ENCODE data around the gene IFNK. TPM values are rescaled to one million over a fixed set of nuclear protein-coding genes. Genes with fewer than 3 reads are reported as not detected.
A peak's percentile ranks its signal among the peaks of the same experiment; 100 is the strongest.

IFNK gene
- total RNA-seq, 2 donors from 2014 or later: not detected

DNA sequence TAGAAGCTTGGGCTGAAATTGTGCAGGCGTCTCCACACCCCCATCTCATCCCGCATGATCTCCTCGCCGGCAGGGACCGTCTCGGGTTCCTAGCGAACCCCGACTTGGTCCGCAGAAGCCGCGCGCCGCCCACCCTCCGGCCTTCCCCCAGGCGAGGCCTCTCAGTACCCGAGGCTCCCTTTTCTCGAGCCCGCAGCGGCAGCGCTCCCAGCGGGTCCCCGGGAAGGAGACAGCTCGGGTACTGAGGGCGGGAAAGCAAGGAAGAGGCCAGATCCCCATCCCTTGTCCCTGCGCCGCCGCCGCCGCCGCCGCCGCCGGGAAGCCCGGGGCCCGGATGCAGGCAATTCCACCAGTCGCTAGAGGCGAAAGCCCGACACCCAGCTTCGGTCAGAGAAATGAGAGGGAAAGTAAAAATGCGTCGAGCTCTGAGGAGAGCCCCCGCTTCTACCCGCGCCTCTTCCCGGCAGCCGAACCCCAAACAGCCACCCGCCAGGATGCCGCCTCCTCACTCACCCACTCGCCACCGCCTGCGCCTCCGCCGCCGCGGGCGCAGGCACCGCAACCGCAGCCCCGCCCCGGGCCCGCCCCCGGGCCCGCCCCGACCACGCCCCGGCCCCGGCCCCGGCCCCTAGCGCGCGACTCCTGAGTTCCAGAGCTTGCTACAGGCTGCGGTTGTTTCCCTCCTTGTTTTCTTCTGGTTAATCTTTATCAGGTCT lies 49.0 kb downstream of the IFNK start, which contains the start of gene C9orf72:
Gene C9orf72 (minus strand): TSS at position 564 of the 716 bp plus-strand sequence. CDS start 6,361 bp downstream, outside the sequence.
- H3K4me1 ChIP-seq (replicated peaks): no peaks in the 10 kb centered on the region
- peak; percentile 82 for DNase-seq (ENCODE audit: low spot score)
- H3K27ac ChIP-seq: peak within 1 kb of the TSS; percentile 99
- 1% methylated on average over 55 of the region's 72 CpGs for WGBS
- TF ChIP-seq POLR2A (IDR thresholded peaks at IDR 0.05) (peak; percentile 90), POLR2AphosphoS5 (IDR thresholded peaks at IDR 0.05) (no peak)
- TF ChIP-seq, protein P1, sequence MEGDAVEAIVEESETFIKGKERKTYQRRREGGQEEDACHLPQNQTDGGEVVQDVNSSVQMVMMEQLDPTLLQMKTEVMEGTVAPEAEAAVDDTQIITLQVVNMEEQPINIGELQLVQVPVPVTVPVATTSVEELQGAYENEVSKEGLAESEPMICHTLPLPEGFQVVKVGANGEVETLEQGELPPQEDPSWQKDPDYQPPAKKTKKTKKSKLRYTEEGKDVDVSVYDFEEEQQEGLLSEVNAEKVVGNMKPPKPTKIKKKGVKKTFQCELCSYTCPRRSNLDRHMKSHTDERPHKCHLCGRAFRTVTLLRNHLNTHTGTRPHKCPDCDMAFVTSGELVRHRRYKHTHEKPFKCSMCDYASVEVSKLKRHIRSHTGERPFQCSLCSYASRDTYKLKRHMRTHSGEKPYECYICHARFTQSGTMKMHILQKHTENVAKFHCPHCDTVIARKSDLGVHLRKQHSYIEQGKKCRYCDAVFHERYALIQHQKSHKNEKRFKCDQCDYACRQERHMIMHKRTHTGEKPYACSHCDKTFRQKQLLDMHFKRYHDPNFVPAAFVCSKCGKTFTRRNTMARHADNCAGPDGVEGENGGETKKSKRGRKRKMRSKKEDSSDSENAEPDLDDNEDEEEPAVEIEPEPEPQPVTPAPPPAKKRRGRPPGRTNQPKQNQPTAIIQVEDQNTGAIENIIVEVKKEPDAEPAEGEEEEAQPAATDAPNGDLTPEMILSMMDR (IDR thresholded peaks at IDR 0.05): peak in 1 of 4 experiments; percentile 11
- H3K36me3 ChIP-seq: no peaks in the 10 kb centered on the region
- H3K9me3 ChIP-seq: no peaks in the 10 kb centered on the region
- H3K4me3 ChIP-seq: peak within 1 kb of the TSS; percentile 69 to 75
- intact Hi-C loops (cut with DNase I): loop anchor here (5.0 kb wide), 1 partner anchor 681 kb away; the partner anchor contains the start of gene CAAP1
- no peaks in the 10 kb centered on the region for H3K27me3 ChIP-seq (replicated peaks; ENCODE audit: insufficient read depth)

DNA sequence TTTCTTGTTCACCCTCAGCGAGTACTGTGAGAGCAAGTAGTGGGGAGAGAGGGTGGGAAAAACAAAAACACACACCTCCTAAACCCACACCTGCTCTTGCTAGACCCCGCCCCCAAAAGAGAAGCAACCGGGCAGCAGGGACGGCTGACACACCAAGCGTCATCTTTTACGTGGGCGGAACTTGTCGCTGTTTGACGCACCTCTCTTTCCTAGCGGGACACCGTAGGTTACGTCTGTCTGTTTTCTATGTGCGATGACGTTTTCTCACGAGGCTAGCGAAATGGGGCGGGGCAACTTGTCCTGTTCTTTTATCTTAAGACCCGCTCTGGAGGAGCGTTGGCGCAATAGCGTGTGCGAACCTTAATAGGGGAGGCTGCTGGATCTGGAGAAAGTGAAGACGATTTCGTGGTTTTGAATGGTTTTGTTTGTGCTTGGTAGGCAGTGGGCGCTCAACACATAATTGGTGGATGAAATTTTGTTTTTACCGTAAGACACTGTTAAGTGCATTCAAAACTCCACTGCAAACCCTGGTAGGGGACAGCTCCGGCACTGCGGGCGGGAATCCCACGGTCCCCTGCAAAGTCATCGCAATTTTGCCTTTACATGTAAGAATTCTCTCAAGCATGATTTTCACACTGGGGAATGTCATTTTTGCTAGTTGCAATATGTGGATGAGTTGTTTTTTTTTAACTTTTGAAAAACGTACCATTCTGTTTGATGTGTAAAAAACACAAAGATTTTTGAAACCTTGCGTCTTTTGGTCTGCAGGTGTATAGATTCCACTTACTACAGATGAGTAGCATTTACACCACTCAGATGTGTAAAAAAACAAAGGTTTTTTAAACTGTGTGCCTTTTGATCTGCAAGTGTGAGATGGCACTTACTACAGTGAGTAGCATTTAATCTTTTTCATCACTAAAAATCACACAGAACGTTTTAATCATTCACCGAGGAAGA lies 49.8 kb downstream of the IFNK start:
- TF ChIP-seq POLR2AphosphoS5 (IDR thresholded peaks at IDR 0.05): peak; percentile 100
- TF ChIP-seq, protein P1 (IDR thresholded peaks at IDR 0.05): peak in 1 of 4 experiments; percentile 16
- TF ChIP-seq POLR2A (IDR thresholded peaks at IDR 0.05): peak; percentile 86
- WGBS: 1% methylated on average over 35 of the region's 35 CpGs
- intact Hi-C loops (cut with DNase I): loop anchor here (5.0 kb wide), 1 partner anchor 682 kb away; the partner anchor contains the start of gene CAAP1
- H3K4me1 ChIP-seq (replicated peaks): no peaks in the 10 kb centered on the region
- no peaks in the 10 kb centered on the region for H3K36me3 ChIP-seq
- peak overlapping the region; percentile 69 to 75 for H3K4me3 ChIP-seq
- DNase-seq (ENCODE audit: low spot score): peak; percentile 99
- peak overlapping the region; percentile 99 for H3K27ac ChIP-seq
- no peaks in the 10 kb centered on the region for H3K27me3 ChIP-seq (replicated peaks; ENCODE audit: insufficient read depth)
- H3K9me3 ChIP-seq: no peaks in the 10 kb centered on the region

Other genes with a start within 250 kb of the IFNK start
- gene EQTN, start 227.1 kb upstream of the IFNK start, total RNA-seq: 1 to 10 TPM in 1 of 2 donors, not detected in 1; 3.0 TPM
- 10 to 100 TPM in 1 of 2 donors, 1 to 10 TPM in 1; 3.1 to 17.8 TPM for gene MOB3B, start 5.5 kb downstream of the IFNK start, total RNA-seq
- 10 to 100 TPM; 14.2 to 23.4 TPM for gene C9orf72, start 49.2 kb downstream of the IFNK start, total RNA-seq

Data from prostate gland (tissue), 2 donors.